Immature natural killer cell (primary cell): Measurements from ENCODE around the gene CCDC78. TPM values are rescaled to one million over a fixed set of nuclear protein-coding genes. Genes with fewer than 3 reads are reported as not detected.

Experiments used
- polyA plus RNA-seq, 3 donors: library from polyadenylated mRNA; unstranded; fragments of 300-500 nt; fragmentation: Illumina TruSeq; gene quantifications; one replicate each; pipeline ENCODE4 v1.2.3, GENCODE V29; 2021

The CCDC78 gene
- polyA plus RNA-seq, 3 donors from 2014 or later, result 0.34 to 1.7 (median 1.4) TPM

Other genes with a start within 250 kb of the CCDC78 start
- gene CAPN15, start 198.7 kb downstream of the CCDC78 start, polyA plus RNA-seq, result 10 to 100 TPM in 2 of 3 donors, 1 to 10 TPM in 1; 9.2 to 30.7 (median 10.1) TPM
- not detected for gene PRR35, start 166.0 kb downstream of the CCDC78 start, polyA plus RNA-seq
- gene NHLRC4, start 159.4 kb downstream of the CCDC78 start, polyA plus RNA-seq, result under 1 TPM in 2 of 3 donors, not detected in 1; 0.42 to 0.61 TPM
- 10 to 100 TPM; 10.5 to 17.7 (median 12.6) TPM for gene PIGQ, start 156.5 kb downstream of the CCDC78 start, polyA plus RNA-seq
- gene RAB40C, start 136.4 kb downstream of the CCDC78 start, polyA plus RNA-seq, result 10 to 100 TPM in 1 of 3 donors, 1 to 10 TPM in 2; 4.6 to 17.5 (median 5.8) TPM
- gene WFIKKN1, start 95.5 kb downstream of the CCDC78 start, polyA plus RNA-seq, result under 1 TPM in 2 of 3 donors, not detected in 1; 0.17 to 0.19 TPM
- gene METTL26, start 90.1 kb downstream of the CCDC78 start, polyA plus RNA-seq, result 100 to 1,000 TPM in 1 of 3 donors, 10 to 100 TPM in 2; 89.3 to 128 (median 93.9) TPM
- 10 to 100 TPM; 16.8 to 36.3 (median 22.8) TPM for gene MCRIP2, start 84.6 kb downstream of the CCDC78 start, polyA plus RNA-seq
- 1 to 10 TPM in 2 of 3 donors, not detected in 1; 1.2 to 2.4 TPM for gene WDR90, start 77.1 kb downstream of the CCDC78 start, polyA plus RNA-seq
- 10 to 100 TPM; 36.8 to 53.3 (median 43.0) TPM for gene RHOT2, start 58.3 kb downstream of the CCDC78 start, polyA plus RNA-seq
- gene RHBDL1, start 50.8 kb downstream of the CCDC78 start, polyA plus RNA-seq, result not detected
- 100 to 1,000 TPM; 183 to 225 (median 194) TPM for gene STUB1, start 46.0 kb downstream of the CCDC78 start, polyA plus RNA-seq
- 10 to 100 TPM; 38.3 to 63.5 (median 47.4) TPM for gene JMJD8, start 42.1 kb downstream of the CCDC78 start, polyA plus RNA-seq
- 10 to 100 TPM in 1 of 3 donors, 1 to 10 TPM in 2; 4.9 to 15.1 (median 5.2) TPM for gene WDR24, start 36.0 kb downstream of the CCDC78 start, polyA plus RNA-seq
- under 1 TPM in 1 of 3 donors, not detected in 2; 0.20 TPM for gene FBXL16, start 20.6 kb downstream of the CCDC78 start, polyA plus RNA-seq
- gene METRN, start 11.3 kb downstream of the CCDC78 start, polyA plus RNA-seq, result 10 to 100 TPM; 29.6 to 61.7 (median 45.4) TPM
- 100 to 1,000 TPM in 1 of 3 donors, 10 to 100 TPM in 2; 71.7 to 110 (median 94.1) TPM for gene ANTKMT, start 5.3 kb downstream of the CCDC78 start, polyA plus RNA-seq
- 10 to 100 TPM in 1 of 3 donors, 1 to 10 TPM in 2; 6.4 to 12.0 (median 9.1) TPM for gene HAGHL, start 663 bp upstream of the CCDC78 start, polyA plus RNA-seq
- gene CIAO3, start 14.6 kb upstream of the CCDC78 start, polyA plus RNA-seq, result 10 to 100 TPM in 2 of 3 donors, 1 to 10 TPM in 1; 4.6 to 25.5 (median 17.5) TPM
- not detected for gene MSLN, start 34.3 kb upstream of the CCDC78 start, polyA plus RNA-seq
- gene RPUSD1, start 61.9 kb upstream of the CCDC78 start, polyA plus RNA-seq, result 10 to 100 TPM; 23.9 to 49.9 (median 27.7) TPM
- 1 to 10 TPM in 2 of 3 donors, not detected in 1; 6.3 to 9.2 TPM for gene CHTF18, start 62.2 kb upstream of the CCDC78 start, polyA plus RNA-seq
- gene GNG13, start 74.3 kb upstream of the CCDC78 start, polyA plus RNA-seq, result not detected
- gene LMF1, start 244.5 kb upstream of the CCDC78 start, polyA plus RNA-seq, result 10 to 100 TPM; 12.2 to 15.5 (median 12.6) TPM